ENCODE measurements around the gene SH2D3A.

- no peak for TF ChIP-seq CTCF (conservative IDR thresholded peaks at IDR 0.05 in 1 of 2, IDR thresholded peaks at IDR 0.05 in 1 of 2; ENCODE audit: low read depth in 1 of 2, low read length in 2 of 2)
- TF ChIP-seq EZH2 (IDR thresholded peaks at IDR 0.05; ENCODE audit: low read length, missing control alignments), result no peak
Measured at GRCh38 chr19:6754653-6755463, 12.4 kb downstream of the SH2D3A start.

Measured in fibroblast of lung (primary cell).